ENCODE results near the gene DPF1.
"Not testable (repeated sequence)": the region's sequence is repeated elsewhere in the genome, so short reads cannot be mapped to it uniquely, and the experiment has no call there.

The DPF1 gene

GRCh38 chr19:38229585-38230073, 5.6 kb upstream of the DPF1 start:
- ChIA-PET CTCF (interaction anchor here (0.7 kb wide), 1 partner anchor 58 kb away, joined by 3 read pairs; no protein-coding TSS in a partner anchor), POLR2A (no interaction called here)
- DNase-seq (ENCODE audit: extremely low spot score), result peak; percentile 75
- TF ChIP-seq FOXM1 (IDR thresholded peaks at IDR 0.05; ENCODE audit: borderline replicate concordance), result peak; percentile 25; the same call in 1 of the 2 replicates
- TF ChIP-seq CTBP1 (IDR thresholded peaks at IDR 0.05; ENCODE audit: borderline replicate concordance), result peak; percentile 47; the same call in 1 of the 2 replicates
- TF ChIP-seq TARDBP (IDR thresholded peaks at IDR 0.05), result no peak

GRCh38 chr19:38228491-38229439, 4.7 kb upstream of the DPF1 start:
- DNase-seq (ENCODE audit: extremely low spot score), result no peak
- TF ChIP-seq LEF1 (IDR thresholded peaks at IDR 0.05; ENCODE audit: borderline replicate concordance), result no peak
- TF ChIP-seq SP1 (IDR thresholded peaks at IDR 0.05), result no peak
- TF ChIP-seq PKNOX1 (IDR thresholded peaks at IDR 0.05), result 0 out of 2 replicates have a peak, but pooled peaks have one; percentile 8
- TF ChIP-seq HDGF (IDR thresholded peaks at IDR 0.05; ENCODE audit: borderline replicate concordance), result no peak
- no peak for TF ChIP-seq NFRKB (IDR thresholded peaks at IDR 0.05)
- TF ChIP-seq SUZ12 (IDR thresholded peaks at IDR 0.05), result no peak
- TF ChIP-seq FOXM1 (IDR thresholded peaks at IDR 0.05; ENCODE audit: borderline replicate concordance), result no peak
- TF ChIP-seq CTBP1 (IDR thresholded peaks at IDR 0.05; ENCODE audit: borderline replicate concordance), result 0 out of 2 replicates have a peak, but pooled peaks have one; percentile 31
- no peak for TF ChIP-seq L3MBTL2 (conservative IDR thresholded peaks at IDR 0.05)
- ChIA-PET CTCF (no interaction called here), POLR2A (no interaction called here)

GRCh38 chr19:38228005-38228377, 4.0 kb upstream of the DPF1 start:
- no peak for DNase-seq (ENCODE audit: extremely low spot score)
- ChIA-PET CTCF (interaction anchor here (0.6 kb wide), 1 partner anchor 407 kb away, joined by 7 read pairs; no protein-coding TSS in a partner anchor), POLR2A (no interaction called here)
- TF ChIP-seq CTBP1 (IDR thresholded peaks at IDR 0.05; ENCODE audit: borderline replicate concordance) (no peak), FOXM1 (IDR thresholded peaks at IDR 0.05; ENCODE audit: borderline replicate concordance) (no peak), ARNT (IDR thresholded peaks at IDR 0.05) (no peak), BHLHE40 (IDR thresholded peaks at IDR 0.05; ENCODE audit: borderline replicate concordance) (no peak), PKNOX1 (IDR thresholded peaks at IDR 0.05) (no peak), ZNF384 (IDR thresholded peaks at IDR 0.05) (no peak), ELF4 (IDR thresholded peaks at IDR 0.05) (no peak), HDGF (IDR thresholded peaks at IDR 0.05; ENCODE audit: borderline replicate concordance) (no peak), SUZ12 (IDR thresholded peaks at IDR 0.05) (no peak)

GRCh38 chr19:38227287-38228004, 3.4 kb upstream of the DPF1 start:
- POLR2A ChIA-PET, result interaction anchor here (1.2 kb wide), 1 partner anchor 38 kb away, joined by 4 read pairs; no protein-coding TSS in a partner anchor
- TF ChIP-seq SP1 (IDR thresholded peaks at IDR 0.05) (no peak), TARDBP (IDR thresholded peaks at IDR 0.05) (no peak)
- no peak for DNase-seq (ENCODE audit: extremely low spot score)
- CTCF ChIA-PET, result interaction anchor here (0.6 kb wide), 1 partner anchor 407 kb away, joined by 7 read pairs; no protein-coding TSS in a partner anchor

- CTCF ChIA-PET, result interaction anchor here (0.7 to 1.5 kb wide), 5 partner anchors 10 to 322 kb away, joined by 3 to 6 read pairs (median 4); no protein-coding TSS in a partner anchor
- not testable (repeated sequence) for DNase-seq (ENCODE audit: extremely low spot score)
- POLR2A ChIA-PET, result interaction anchor here (1.0 kb wide), 1 partner anchor 8 kb away, joined by 5 read pairs; no protein-coding TSS in a partner anchor
Measured at GRCh38 chr19:38224863-38225218, 819 bp upstream of the DPF1 start.

GRCh38 chr19:38223617-38224013, 407 bp downstream of the DPF1 start:
- POLR2A ChIA-PET, result no interaction called here
- TF ChIP-seq ARNT (IDR thresholded peaks at IDR 0.05) (no peak), SP1 (IDR thresholded peaks at IDR 0.05) (no peak), ELF4 (IDR thresholded peaks at IDR 0.05) (no peak), SUZ12 (IDR thresholded peaks at IDR 0.05) (no peak), FOXA1 (IDR thresholded peaks at IDR 0.05) (no peak), PKNOX1 (IDR thresholded peaks at IDR 0.05) (no peak), ZNF384 (IDR thresholded peaks at IDR 0.05) (no peak), BHLHE40 (IDR thresholded peaks at IDR 0.05; ENCODE audit: borderline replicate concordance) (no peak), FOXM1 (IDR thresholded peaks at IDR 0.05; ENCODE audit: borderline replicate concordance) (no peak), LEF1 (IDR thresholded peaks at IDR 0.05; ENCODE audit: borderline replicate concordance) (no peak), HDGF (IDR thresholded peaks at IDR 0.05; ENCODE audit: borderline replicate concordance) (no peak), NFRKB (IDR thresholded peaks at IDR 0.05) (no peak), CTBP1 (IDR thresholded peaks at IDR 0.05; ENCODE audit: borderline replicate concordance) (no peak), TARDBP (IDR thresholded peaks at IDR 0.05) (no peak), L3MBTL2 (conservative IDR thresholded peaks at IDR 0.05) (no peak), FOXK2 (IDR thresholded peaks at IDR 0.05) (no peak)
- CTCF ChIA-PET, result no interaction called here
- no peak for DNase-seq (ENCODE audit: extremely low spot score)

Measured in HEK293T (cell line).